Neural progenitor cell (in vitro differentiated cells): ENCODE results near the gene ANXA11.
"Not testable (repeated sequence)": the region's sequence is repeated elsewhere in the genome, so short reads cannot be mapped to it uniquely, and the experiment has no call there.

ENCODE experiments used
- EZH2 ChIP-seq: fragments of 200-600 bp; sonication (generic); IDR thresholded peaks from 2 replicates; pipeline ENCODE4 v1.6.1; 2017; ENCODE audit warnings: antibody characterized with exemption, mild to moderate bottlenecking, moderate library complexity
- EZH2phosphoT487 ChIP-seq: fragments of 200-600 bp; sonication (generic); IDR thresholded peaks from 2 replicates; pipeline ENCODE4 v1.6.1; 2017; ENCODE audit warnings: antibody characterized with exemption
- TF ChIP-seq, protein P1 (sequence below): fragments of 200-600 bp; sonication (generic); IDR thresholded peaks from 2 replicates; pipeline ENCODE4 v1.5.1; 2017; ENCODE audit warnings: antibody characterized with exemption, mild to moderate bottlenecking

DNA sequence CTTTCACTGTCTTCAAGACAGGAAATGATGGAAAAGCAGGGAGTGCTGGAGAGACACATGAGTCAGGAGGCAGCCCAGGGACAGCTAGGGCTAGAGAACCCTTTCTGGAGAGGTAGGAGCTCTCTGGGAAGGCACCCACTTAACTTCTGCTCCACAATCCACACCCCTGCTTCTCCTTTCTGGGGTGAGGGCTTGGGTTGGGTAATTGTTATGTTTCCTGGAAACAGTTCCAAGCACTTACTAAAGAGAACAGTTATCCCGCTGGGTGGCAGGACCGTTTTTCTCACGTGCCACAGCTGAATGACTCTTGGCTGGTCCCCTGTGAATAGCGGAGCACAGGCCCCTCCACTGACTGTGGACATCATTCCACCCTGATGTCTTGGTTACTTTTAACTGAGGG, 44.6 kb upstream of the ANXA11 start:
- TF ChIP-seq EZH2, EZH2phosphoT487: not testable (repeated sequence)
- TF ChIP-seq, protein P1, sequence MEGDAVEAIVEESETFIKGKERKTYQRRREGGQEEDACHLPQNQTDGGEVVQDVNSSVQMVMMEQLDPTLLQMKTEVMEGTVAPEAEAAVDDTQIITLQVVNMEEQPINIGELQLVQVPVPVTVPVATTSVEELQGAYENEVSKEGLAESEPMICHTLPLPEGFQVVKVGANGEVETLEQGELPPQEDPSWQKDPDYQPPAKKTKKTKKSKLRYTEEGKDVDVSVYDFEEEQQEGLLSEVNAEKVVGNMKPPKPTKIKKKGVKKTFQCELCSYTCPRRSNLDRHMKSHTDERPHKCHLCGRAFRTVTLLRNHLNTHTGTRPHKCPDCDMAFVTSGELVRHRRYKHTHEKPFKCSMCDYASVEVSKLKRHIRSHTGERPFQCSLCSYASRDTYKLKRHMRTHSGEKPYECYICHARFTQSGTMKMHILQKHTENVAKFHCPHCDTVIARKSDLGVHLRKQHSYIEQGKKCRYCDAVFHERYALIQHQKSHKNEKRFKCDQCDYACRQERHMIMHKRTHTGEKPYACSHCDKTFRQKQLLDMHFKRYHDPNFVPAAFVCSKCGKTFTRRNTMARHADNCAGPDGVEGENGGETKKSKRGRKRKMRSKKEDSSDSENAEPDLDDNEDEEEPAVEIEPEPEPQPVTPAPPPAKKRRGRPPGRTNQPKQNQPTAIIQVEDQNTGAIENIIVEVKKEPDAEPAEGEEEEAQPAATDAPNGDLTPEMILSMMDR = not testable (repeated sequence)
